ENCODE data around the gene YIPF6. TPM values are rescaled to one million over a fixed set of nuclear protein-coding genes. Genes with fewer than 3 reads are reported as not detected.
A peak's percentile ranks its signal among the peaks of the same experiment; 100 is the strongest.
"Not testable (repeated sequence)": the region's sequence is repeated elsewhere in the genome, so short reads cannot be mapped to it uniquely, and the experiment has no call there.

YIPF6 gene
- total and polyA plus RNA-seq, 4 donors = 10.3 to 46.3 (median 31.2) TPM

GRCh38 chrX:68492583-68492982, 6.3 kb upstream of the YIPF6 start:
- DNase-seq (no peak), ATAC-seq (ENCODE audit: insufficient read depth, low FRiP score) (no peak)
- TF ChIP-seq CTCF (IDR thresholded peaks at IDR 0.05; ENCODE audit: control extremely low read depth, extremely low read depth) = no peak
- no peaks in the 10 kb centered on the region for H3K27me3 ChIP-seq (ENCODE audit: control insufficient read depth in 3 of 3, insufficient read depth in 3 of 3, low read length in 2 of 3)
- no peak overlapping the region for H3K9ac ChIP-seq (ENCODE audit: insufficient read depth in 1 of 2, low read length in 2 of 2)
- no peak overlapping the region for H3K27ac ChIP-seq (ENCODE audit: low read depth in 1 of 2, low read length in 1 of 2)
- WGBS, 2 donors = 74 to 88% methylated on average over 2 of the region's 2 CpGs
- H3K4me1 ChIP-seq (ENCODE audit: control insufficient read depth in 5 of 5, insufficient read depth in 5 of 5, low read length in 5 of 5) = no peaks in the 10 kb centered on the region
- no peaks in the 10 kb centered on the region for H3K36me3 ChIP-seq (ENCODE audit: control insufficient read depth in 4 of 4, insufficient read depth in 4 of 4, low read length in 4 of 4)
- no peak overlapping the region for H3K4me3 ChIP-seq
- H3K9me3 ChIP-seq (ENCODE audit: control insufficient read depth in 4 of 4, insufficient read depth in 3 of 4, low read length in 3 of 4) = no peaks in the 10 kb centered on the region

GRCh38 chrX:68493776-68494175, 5.1 kb upstream of the YIPF6 start:
- H3K9me3 ChIP-seq (ENCODE audit: control insufficient read depth in 4 of 4, insufficient read depth in 3 of 4, low read length in 3 of 4); H3K27me3 ChIP-seq (ENCODE audit: control insufficient read depth in 3 of 3, insufficient read depth in 3 of 3, low read length in 2 of 3); ATAC-seq (ENCODE audit: insufficient read depth, low FRiP score); H3K27ac ChIP-seq (ENCODE audit: low read depth in 1 of 2, low read length in 1 of 2); H3K4me1 ChIP-seq (ENCODE audit: control insufficient read depth in 5 of 5, insufficient read depth in 5 of 5, low read length in 5 of 5); H3K36me3 ChIP-seq (ENCODE audit: control insufficient read depth in 4 of 4, insufficient read depth in 4 of 4, low read length in 4 of 4); H3K9ac ChIP-seq (ENCODE audit: insufficient read depth in 1 of 2, low read length in 2 of 2); DNase-seq; H3K4me3 ChIP-seq: not testable (repeated sequence)
- 99 to 100% methylated on average over 2 of the region's 2 CpGs for WGBS, 2 donors

DNA sequence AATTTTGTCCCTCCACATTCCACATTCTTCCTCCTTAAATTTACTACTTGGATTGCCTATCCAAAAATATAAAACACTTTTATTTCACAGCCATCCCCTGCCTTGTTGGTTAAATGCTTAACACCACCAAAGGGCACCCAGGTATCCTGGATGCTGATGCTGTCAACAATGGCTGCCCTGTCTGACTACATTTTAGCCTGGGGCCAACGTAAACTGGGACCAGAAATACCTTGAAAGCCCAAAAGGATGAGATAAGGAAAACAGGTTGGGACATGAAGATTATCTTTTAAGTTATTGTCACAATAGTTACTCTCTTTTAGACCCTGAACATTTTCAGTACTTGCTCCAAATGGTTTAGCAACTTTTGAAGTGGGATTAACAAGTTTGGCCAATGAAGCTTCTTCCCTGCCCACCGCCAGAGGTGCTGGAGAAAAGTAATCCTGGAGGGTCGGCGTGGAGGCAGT, 775 bp upstream of the YIPF6 start:
- Histone ChIP-seq H3K27me3 (ENCODE audit: control insufficient read depth in 3 of 3, insufficient read depth in 3 of 3, low read length in 2 of 3) (no peaks in the 10 kb centered on the region), H3K4me3 (peak overlapping the region; percentile 53), H3K4me1 (ENCODE audit: control insufficient read depth in 5 of 5, insufficient read depth in 5 of 5, low read length in 5 of 5) (peaks cover 0 to 5% (median 0%) of the 10 kb centered on the region in 5 donors), H3K9ac (ENCODE audit: insufficient read depth in 1 of 2, low read length in 2 of 2) (peak overlapping the region; percentile 71 to 83), H3K9me3 (ENCODE audit: control insufficient read depth in 4 of 4, insufficient read depth in 3 of 4, low read length in 3 of 4) (peaks cover 0 to 7% (median 0%) of the 10 kb centered on the region in 4 donors), H3K27ac (ENCODE audit: low read depth in 1 of 2, low read length in 1 of 2) (peak overlapping the region; percentile 86 to 92), H3K36me3 (ENCODE audit: control insufficient read depth in 4 of 4, insufficient read depth in 4 of 4, low read length in 4 of 4) (no peaks in the 10 kb centered on the region)
- 0 to 25% methylated on average over 4 of the region's 4 CpGs for WGBS, 2 donors
- no peak for TF ChIP-seq CTCF (IDR thresholded peaks at IDR 0.05; ENCODE audit: control extremely low read depth, extremely low read depth)
- no peak for DNase-seq
- no peak for ATAC-seq (ENCODE audit: insufficient read depth, low FRiP score)

GRCh38 chrX:68499543-68500504, 973 bp downstream of the YIPF6 start:
- peak overlapping the region; percentile 71 to 83 for H3K9ac ChIP-seq (ENCODE audit: insufficient read depth in 1 of 2, low read length in 2 of 2)
- peaks cover 0 to 7% (median 0%) of the 10 kb centered on the region in 4 donors for H3K9me3 ChIP-seq (ENCODE audit: control insufficient read depth in 4 of 4, insufficient read depth in 3 of 4, low read length in 3 of 4)
- peak overlapping the region in 1 of 2 donors; percentile 79 for H3K27ac ChIP-seq (ENCODE audit: low read depth in 1 of 2, low read length in 1 of 2)
- H3K27me3 ChIP-seq (ENCODE audit: control insufficient read depth in 3 of 3, insufficient read depth in 3 of 3, low read length in 2 of 3) = peaks cover 0 to 3% (median 0%) of the 10 kb centered on the region in 3 donors
- H3K4me1 ChIP-seq (ENCODE audit: control insufficient read depth in 5 of 5, insufficient read depth in 5 of 5, low read length in 5 of 5) = peaks cover 0 to 5% (median 2%) of the 10 kb centered on the region in 5 donors
- DNase-seq (no peak), ATAC-seq (ENCODE audit: insufficient read depth, low FRiP score) (no peak)
- WGBS, 2 donors = 73 to 74% methylated on average over 17 of the region's 17 CpGs
- no peaks in the 10 kb centered on the region for H3K36me3 ChIP-seq (ENCODE audit: control insufficient read depth in 4 of 4, insufficient read depth in 4 of 4, low read length in 4 of 4)
- no peak for TF ChIP-seq CTCF (IDR thresholded peaks at IDR 0.05; ENCODE audit: control extremely low read depth, extremely low read depth)
- H3K4me3 ChIP-seq = peak overlapping the region; percentile 74
